HG03575 (cell line): ENCODE measurements around the gene HERPUD2.
"Not testable (repeated sequence)": the region's sequence is repeated elsewhere in the genome, so short reads cannot be mapped to it uniquely, and the experiment has no call there.

Source experiments
- ATAC-seq: cut with Tn5 transposase; IDR thresholded peaks from one replicate; pipeline ENCODE4 v1.9.1; 2021; ENCODE audit not compliant: unreplicated experiment, insufficient number of reproducible peaks, low FRiP score; ENCODE audit errors: extremely low read depth

HERPUD2 gene

DNA sequence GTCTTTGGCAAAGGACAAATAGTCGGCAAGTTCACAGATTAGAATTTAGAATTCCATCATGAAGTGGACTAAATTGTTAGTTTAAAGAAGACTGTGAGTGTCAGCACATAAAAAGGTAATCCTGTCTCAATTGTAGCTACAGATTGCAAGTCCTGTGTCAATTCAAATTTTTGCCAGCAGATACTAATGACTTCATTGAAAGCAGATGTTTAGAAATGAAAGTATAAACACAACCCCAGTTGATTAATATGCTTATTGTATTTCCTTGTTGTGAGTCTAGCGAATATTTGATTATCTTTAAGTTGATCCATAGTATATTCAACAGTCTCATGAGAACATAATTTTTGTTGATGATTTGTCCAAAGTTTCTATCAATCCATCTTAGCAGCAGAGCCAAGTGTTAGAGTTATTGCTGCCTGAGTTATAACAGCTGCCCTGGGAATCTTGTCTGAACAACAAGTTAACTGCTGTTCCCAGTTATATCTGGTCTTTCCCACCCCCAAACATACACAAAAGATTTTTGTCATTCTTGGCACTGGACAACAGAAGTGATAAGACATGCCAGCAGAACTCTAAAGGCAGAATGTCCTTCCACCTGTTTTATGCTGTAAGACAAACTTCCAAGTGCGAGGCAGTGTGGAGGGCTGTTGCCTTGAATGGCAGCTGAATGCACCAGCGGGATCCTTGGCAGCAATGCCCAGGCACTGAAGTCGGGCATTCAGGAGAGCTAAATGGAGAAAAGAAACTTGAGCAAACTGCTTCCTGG, 21.3 kb upstream of the HERPUD2 start:
- ATAC-seq: no peak

GRCh38 chr7:35714862-35715261, 19.9 kb upstream of the HERPUD2 start:
- no peak for ATAC-seq

- ATAC-seq: no peak
Observed at GRCh38 chr7:35714407-35714806, 19.5 kb upstream of the HERPUD2 start.

- ATAC-seq: no peak
Observed at GRCh38 chr7:35712563-35713226, 17.8 kb upstream of the HERPUD2 start.

DNA sequence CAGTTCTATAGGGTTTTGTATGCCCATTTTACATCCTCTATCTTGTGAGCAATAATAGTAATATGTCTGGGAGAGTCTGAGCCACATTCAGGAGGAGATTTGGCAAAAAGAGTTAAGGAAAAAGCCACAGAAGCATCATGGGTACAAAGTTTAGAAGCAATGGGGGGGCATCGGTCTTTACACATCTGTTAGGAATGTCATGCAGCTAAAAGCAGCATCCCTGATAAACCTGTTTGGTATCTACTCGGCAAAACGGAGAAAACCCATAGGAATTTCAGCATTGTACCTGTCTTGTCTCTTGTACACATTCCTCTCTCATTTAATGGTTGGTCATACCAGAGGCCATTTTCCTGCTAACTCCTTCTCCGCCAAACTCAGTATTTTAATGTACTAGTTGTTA, 12.5 kb upstream of the HERPUD2 start:
- no peak for ATAC-seq

DNA sequence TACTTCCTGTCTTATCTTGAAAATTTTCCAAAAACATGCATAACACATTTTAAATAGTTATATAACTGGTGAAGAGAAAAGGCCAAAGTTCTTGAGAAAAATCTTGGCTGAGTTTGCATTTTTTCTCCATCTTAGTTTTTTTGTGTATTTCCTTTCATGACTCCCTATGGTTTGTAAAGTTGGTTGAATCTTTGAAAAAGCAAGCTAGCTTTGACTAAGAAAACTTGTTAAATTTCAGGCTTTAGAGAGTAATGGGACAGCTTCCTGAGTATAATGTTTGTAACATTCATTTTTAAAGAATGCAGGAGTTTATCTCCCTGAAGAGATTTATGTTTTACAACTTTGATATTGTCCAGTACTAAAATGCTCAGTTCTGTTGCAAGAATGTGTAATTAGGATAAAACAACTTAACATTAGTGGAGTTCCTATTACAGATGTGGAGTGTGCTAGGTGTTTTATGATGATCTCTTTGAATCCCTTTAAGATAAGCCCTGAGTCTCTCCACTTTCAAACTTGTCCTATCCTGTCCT, 11.1 kb upstream of the HERPUD2 start:
- no peak for ATAC-seq

DNA sequence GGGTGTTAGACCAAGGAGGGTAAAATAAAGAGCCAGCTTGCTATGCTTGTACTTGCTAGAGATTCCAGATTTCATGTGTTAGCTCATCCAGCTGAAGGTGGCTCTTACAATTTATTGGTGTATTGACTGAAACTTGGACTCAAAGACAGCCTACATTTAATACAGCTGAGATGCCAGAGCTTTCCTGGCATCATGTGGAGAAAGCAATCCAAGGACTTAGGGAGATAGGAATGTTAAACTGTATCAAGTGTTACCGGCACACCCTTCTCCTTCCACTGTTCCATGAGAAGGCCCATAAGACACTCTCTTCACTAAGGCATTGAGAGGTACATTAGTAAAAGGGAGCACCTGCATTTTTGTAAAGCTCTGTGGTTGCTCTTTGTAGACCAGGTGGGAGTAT, 9.3 kb upstream of the HERPUD2 start:
- ATAC-seq: no peak

DNA sequence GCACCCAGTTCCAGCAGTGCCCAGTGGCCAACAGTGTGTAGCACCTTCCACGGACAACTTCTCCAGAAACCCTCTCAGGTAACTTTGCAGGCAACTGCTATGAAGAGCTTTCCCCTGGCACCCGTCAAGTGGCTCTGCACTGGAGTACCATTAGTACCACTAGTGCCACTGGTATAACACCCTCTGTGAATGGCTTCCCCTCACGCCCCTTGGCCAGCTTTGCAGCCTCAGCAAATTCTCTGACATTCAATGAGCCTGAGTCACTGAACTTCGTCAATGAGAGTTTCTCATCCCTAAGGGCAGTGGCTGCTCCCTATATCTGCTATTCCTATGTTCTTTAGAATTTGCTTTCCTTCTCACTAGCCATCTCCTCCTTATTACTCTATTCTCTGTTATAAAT, 7.6 kb upstream of the HERPUD2 start:
- ATAC-seq: no peak

GRCh38 chr7:35701287-35701900, 6.5 kb upstream of the HERPUD2 start:
- ATAC-seq: no peak

DNA sequence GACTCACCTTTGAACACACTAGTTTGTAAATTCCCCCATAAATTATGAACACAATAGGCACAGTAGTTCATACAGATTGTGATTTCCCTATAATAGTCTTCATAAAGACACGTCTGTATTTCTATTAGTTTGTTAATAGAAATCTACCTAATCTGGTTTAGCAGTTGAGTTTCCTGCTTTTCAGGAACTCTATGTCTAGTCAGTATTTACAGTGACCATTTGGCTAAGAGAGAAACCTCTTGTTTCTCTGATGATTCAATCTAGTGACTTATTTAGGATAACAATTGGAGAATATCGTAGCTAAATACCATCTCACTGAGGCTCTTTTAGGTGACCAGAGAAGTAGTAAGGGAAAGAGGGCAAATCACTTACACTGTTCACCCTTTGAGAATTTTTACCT, 5.9 kb upstream of the HERPUD2 start:
- no peak for ATAC-seq

DNA sequence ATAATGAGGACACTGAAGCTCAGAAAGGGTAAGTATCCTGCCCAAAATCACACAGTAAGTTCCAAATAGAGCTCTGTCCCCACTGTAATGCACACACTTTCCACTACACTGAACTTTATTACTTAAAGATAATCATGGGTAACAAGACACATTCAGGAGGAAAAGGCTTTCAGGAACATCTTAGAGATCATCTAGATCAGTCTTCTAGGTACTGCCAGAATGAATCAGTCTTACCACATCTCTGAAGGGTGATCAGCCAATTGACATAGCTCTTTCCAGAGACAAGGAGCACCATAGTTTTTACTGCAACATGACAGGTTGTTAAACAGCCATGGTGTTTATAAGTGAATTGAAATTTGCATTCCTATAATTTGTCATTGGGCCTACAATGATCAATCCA, 5.4 kb upstream of the HERPUD2 start:
- ATAC-seq: no peak

GRCh38 chr7:35699796-35700305, 4.9 kb upstream of the HERPUD2 start:
- ATAC-seq: no peak

DNA sequence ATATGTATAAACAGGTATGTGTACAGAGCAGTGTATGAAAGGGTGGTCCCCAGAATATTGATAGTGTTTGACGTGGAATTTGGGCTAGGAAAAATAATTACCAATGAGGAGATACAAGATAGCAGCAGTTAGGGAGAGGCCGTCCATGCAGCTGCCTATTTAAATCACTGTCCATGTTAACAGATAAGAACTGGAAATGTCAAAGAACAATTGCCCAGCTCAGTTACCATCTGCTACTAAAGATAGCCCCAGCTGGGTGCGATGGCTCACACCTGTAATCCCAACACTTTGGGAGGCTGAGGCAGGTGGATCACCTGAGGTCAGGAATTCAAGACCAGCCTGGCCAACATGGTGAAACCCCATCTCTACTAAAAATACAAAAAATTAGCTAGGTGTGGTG, 3.4 kb upstream of the HERPUD2 start:
- ATAC-seq: not testable (repeated sequence)

DNA sequence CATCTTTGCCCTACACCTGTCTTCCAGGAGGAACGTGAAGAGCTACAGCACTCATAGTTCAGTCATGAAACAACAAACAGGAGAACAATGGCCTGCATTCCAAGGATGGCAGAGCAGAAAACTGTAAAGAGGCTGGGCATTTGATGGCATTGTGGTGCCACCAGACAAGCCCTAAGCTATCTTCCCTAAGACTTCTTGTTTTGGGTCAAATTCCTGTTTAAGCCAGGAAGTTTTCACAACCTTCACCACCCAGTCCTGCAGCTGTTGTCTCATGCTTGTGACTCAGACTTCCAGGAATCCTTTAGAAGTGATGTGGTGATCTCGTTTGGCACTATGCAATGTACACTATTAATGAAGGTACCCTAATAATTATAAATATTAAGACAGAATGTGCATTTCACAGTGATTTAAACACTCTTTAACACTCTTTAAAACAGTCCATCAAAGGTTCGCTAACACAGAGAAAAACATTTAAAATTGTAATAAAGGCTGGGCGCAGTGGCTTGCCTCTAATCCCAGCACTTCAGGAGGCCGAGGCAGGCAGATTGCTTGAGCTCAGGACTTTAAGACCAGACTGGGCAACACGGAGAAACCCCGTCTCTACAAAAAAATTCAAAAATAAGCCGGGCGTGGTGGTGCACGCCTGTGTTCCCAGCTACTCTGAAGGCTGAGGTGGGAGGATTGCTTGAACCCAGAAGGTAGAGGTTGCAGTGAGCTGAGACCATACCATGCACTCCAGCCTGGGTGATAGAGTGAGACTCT, 2.7 kb upstream of the HERPUD2 start:
- no peak for ATAC-seq

- no peak for ATAC-seq
Observed at GRCh38 chr7:35695987-35696386, 1.1 kb upstream of the HERPUD2 start.

GRCh38 chr7:35695473-35695850, 527 bp upstream of the HERPUD2 start:
- ATAC-seq: no peak

DNA sequence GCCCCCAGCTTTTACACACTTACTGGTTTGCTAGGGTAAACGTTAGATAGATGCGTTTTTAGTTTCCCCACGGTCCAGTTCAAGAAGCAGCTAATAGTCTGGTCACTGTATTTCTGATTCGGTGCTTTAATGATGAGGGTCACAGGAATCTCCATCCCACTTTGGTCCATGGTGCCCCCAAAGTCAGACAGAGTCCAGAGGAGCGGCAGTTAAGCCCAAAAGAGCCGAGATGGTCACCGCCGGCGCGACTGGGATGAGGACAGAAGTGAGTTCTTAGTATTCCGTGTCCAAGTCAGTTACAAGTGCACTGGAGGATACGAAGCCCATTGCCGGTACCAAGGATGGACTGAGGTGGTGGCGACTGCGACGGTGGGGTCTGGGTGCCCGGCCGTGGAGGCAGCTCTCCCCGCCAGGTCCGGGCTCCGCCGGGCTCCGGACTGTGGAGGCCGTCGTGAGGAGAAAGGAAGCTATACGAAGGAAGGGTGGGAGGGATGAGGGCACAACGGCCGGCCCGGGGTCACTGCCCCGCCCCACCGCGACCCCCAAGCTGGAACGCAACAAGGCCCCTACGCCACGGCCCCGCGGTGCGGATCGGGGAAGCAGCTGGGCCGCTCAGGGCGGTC, 663 bp downstream of the HERPUD2 start:
- ATAC-seq: no peak

DNA sequence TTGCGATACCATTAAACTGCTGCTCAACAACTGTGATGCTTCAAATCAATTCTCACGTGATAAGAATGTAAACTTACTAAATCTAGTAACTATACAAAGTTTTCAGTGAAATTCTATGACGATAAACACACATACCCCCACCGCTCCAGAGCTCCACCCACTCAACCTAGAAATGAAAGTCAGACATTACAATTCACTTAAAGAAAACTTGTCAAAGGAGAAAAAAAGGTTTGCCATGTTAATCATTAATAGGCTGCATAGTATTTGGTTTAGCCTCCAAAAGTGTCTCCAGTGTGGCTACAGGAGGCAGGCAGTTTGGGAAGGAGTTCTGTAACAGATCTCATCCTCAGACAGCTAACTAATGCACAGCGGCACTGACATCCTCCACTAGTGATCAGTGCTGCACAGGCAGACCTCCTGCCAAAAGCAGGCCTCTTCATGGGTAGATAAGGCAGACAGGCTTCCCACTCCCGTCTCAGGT, 3.1 kb downstream of the HERPUD2 start:
- no peak for ATAC-seq

GRCh38 chr7:35691366-35691765, 3.6 kb downstream of the HERPUD2 start:
- no peak for ATAC-seq
